HCT116 (cell line): ENCODE results near the gene SMR3A. TPM values are rescaled to one million over a fixed set of nuclear protein-coding genes. Genes with fewer than 3 reads are reported as not detected.

ENCODE experiments used
- ATAC-seq: fragments of 200-7000 bp; cut with Tn5 transposase; 2 replicates; pipeline ENCODE4 v1.9.1; 2020; ENCODE audit warnings: mild to moderate bottlenecking, moderate library complexity
- Bru-seq: library from RNA; stranded (reverse); fragments of 400-500 nt; gene quantifications from one replicate; lab custom pipeline; 2021; lab: Mats Ljungman, UMichigan
- BruChase-seq, 2 experiments: library from RNA; stranded (reverse); fragments of 400-500 nt; gene quantifications; one replicate each; lab custom pipeline; 2021; lab: Mats Ljungman, UMichigan
- BruUV-seq: library from RNA; stranded (reverse); fragments of 400-500 nt; replicated peaks from 2 replicates; lab custom pipeline; 2021; lab: Mats Ljungman, UMichigan
- CTCF ChIA-PET: fragments of 300-600 bp; sonication (Branson Sonifier 250); formaldehyde crosslinking; loops from one replicate; lab custom pipeline; 2021; ENCODE audit warnings: antibody characterized with exemption; lab: Charles Lee
- POLR2A ChIA-PET: fragments of 300-600, 350-600 bp; sonication (Branson Sonifier 250); formaldehyde crosslinking; loops from one replicate; lab custom pipeline; 2021; ENCODE audit warnings: antibody characterized with exemption; lab: Charles Lee
- RAD21 ChIA-PET, 2 experiments: fragments of 300-600 bp; sonication (Branson Sonifier 250); formaldehyde crosslinking; loops; one replicate each; lab custom pipeline; 2023; ENCODE audit warnings: low total read pairs in 2 of 2; ENCODE audit not compliant: uncharacterized antibody in 2 of 2, unreplicated experiment in 2 of 2, low non-redundant PET in 1 of 2; lab: Charles Lee
- DNase-seq: peaks from one replicate; pipeline ENCODE4 v3.0.0-alpha.2; 2010; ENCODE audit warnings: low read depth, low spot score
- H2AFZ ChIP-seq: fragments of 200-600 bp; shearing (Covaris generic), sonication (generic); 2 replicates; pipeline ENCODE4 v1.6.1; 2017; ENCODE audit warnings: low read depth, mixed run types, mixed read lengths, antibody characterized with exemption, low read length; ENCODE audit not compliant: poor library complexity, severe bottlenecking
- H3K27ac ChIP-seq: 2 replicates; pipeline ENCODE4 v1.5.1; 2012; ENCODE audit warnings: low read depth, low read length
- H3K27me3 ChIP-seq: fragments of 200-600 bp; sonication (generic); 2 replicates; pipeline ENCODE4 v1.6.1; 2016; ENCODE audit warnings: mixed run types, low read length, mixed read lengths; ENCODE audit not compliant: insufficient read depth
- H3K36me3 ChIP-seq, 2 experiments: fragments of 200-500 bp in 1 of 2; fragments of 200-600 bp in 1 of 2; sonication (Bioruptor generic) in 1 of 2; sonication (generic) in 1 of 2; 2 replicates each; pipeline versions ENCODE4 v1.5.1 to v1.6.1; 2014 to 2016; ENCODE audit warnings: low read length in 2 of 2, inconsistent platforms in 1 of 2, mixed read lengths in 1 of 2, mixed run types in 1 of 2; ENCODE audit not compliant: insufficient read depth in 2 of 2, control insufficient read depth in 1 of 2
- H3K4me1 ChIP-seq, 2 experiments: fragments of 200-600 bp in 1 of 2; sonication (generic) in 1 of 2; 2 replicates each; pipeline versions ENCODE4 v1.5.1 to v1.6.1; 2012 to 2017; ENCODE audit warnings: low read length in 2 of 2, inconsistent platforms in 1 of 2, mild to moderate bottlenecking in 1 of 2, mixed read lengths in 1 of 2, mixed run types in 1 of 2, moderate library complexity in 1 of 2; ENCODE audit not compliant: insufficient read depth in 2 of 2, control insufficient read depth in 1 of 2
- H3K4me2 ChIP-seq: fragments of 200-600 bp; sonication (generic); 2 replicates; pipeline ENCODE4 v1.6.1; 2017; ENCODE audit warnings: mixed run types, low read length, mixed read lengths
- H3K4me3 ChIP-seq, 2 experiments: fragments of 200-600 bp in 1 of 2; sonication (generic) in 1 of 2; replicated peaks in 1 of 2; 2 replicates each; pipeline ENCODE4 v1.5.1; 2011 to 2016; ENCODE audit warnings: low read length in 2 of 2, control low read depth in 1 of 2, low read depth in 1 of 2, mild to moderate bottlenecking in 1 of 2, mixed read lengths in 1 of 2, mixed run types in 1 of 2
- H3K79me2 ChIP-seq: fragments of 200-600 bp; sonication (generic); 2 replicates; pipeline ENCODE4 v1.6.1; 2017; ENCODE audit warnings: mild to moderate bottlenecking, mixed run types, low read length, moderate library complexity, mixed read lengths; ENCODE audit not compliant: insufficient read depth
- H3K9ac ChIP-seq: fragments of 200-600 bp; sonication (generic); 2 replicates; pipeline ENCODE4 v1.6.1; 2016; ENCODE audit warnings: low read length, mixed read lengths
- H3K9me2 ChIP-seq: fragments of 200-600 bp; sonication (generic), shearing (Covaris generic); 2 replicates; pipeline ENCODE4 v1.6.1; 2017; ENCODE audit warnings: mixed run types, mild to moderate bottlenecking, moderate library complexity; ENCODE audit not compliant: insufficient read depth
- H3K9me3 ChIP-seq, 2 experiments: fragments of 200-500 bp in 1 of 2; fragments of 200-600 bp in 1 of 2; sonication (Bioruptor generic) in 1 of 2; sonication (generic) in 1 of 2; 2 replicates each; pipeline ENCODE4 v1.6.1; 2014 to 2017; ENCODE audit warnings: low read length in 2 of 2, mixed read lengths in 2 of 2, inconsistent platforms in 1 of 2, low read depth in 1 of 2, mild to moderate bottlenecking in 1 of 2, mixed run types in 1 of 2, moderate library complexity in 1 of 2; ENCODE audit not compliant: control insufficient read depth in 1 of 2, insufficient read depth in 1 of 2
- H4K20me1 ChIP-seq: fragments of 200-600 bp; sonication (generic), shearing (Covaris generic); 2 replicates; pipeline ENCODE4 v1.6.1; 2017; ENCODE audit warnings: mixed run types, mild to moderate bottlenecking, moderate library complexity; ENCODE audit not compliant: insufficient read depth
- CBX3 ChIP-seq: IDR thresholded peaks from 2 replicates; pipeline ENCODE4 v1.6.1; 2012; ENCODE audit warnings: low read depth
- CTCF ChIP-seq, 3 experiments: fragments of 200-600 bp in 1 of 3; sonication (generic) in 1 of 3; IDR thresholded peaks in 2 of 3; conservative IDR thresholded peaks in 1 of 3; 2 replicates each; pipeline ENCODE4 v1.5.1; 2012 to 2017; ENCODE audit warnings: low read depth in 2 of 3, low read length in 2 of 3, antibody characterized with exemption in 1 of 3, borderline replicate concordance in 1 of 3, control low read depth in 1 of 3, mild to moderate bottlenecking in 1 of 3, mixed read lengths in 1 of 3, mixed run types in 1 of 3, moderate library complexity in 1 of 3; ENCODE audit not compliant: insufficient read depth in 1 of 3
- EZH2 ChIP-seq: fragments of 200-600 bp; sonication (generic); IDR thresholded peaks from 2 replicates; pipeline ENCODE4 v1.6.1; 2017; ENCODE audit warnings: antibody characterized with exemption, mixed run types
- JUND ChIP-seq: IDR thresholded peaks from 2 replicates; pipeline ENCODE4 v1.6.1; 2012
- MAX ChIP-seq: IDR thresholded peaks from 2 replicates; pipeline ENCODE4 v1.6.1; 2012
- POLR2AphosphoS5 ChIP-seq: IDR thresholded peaks from 2 replicates; pipeline ENCODE4 v1.6.1; 2011; ENCODE audit warnings: mild to moderate bottlenecking, low read depth, low read length, moderate library complexity
- REST ChIP-seq: IDR thresholded peaks from 2 replicates; pipeline ENCODE4 v1.6.1; 2012; ENCODE audit warnings: low read depth
- SP1 ChIP-seq: IDR thresholded peaks from 2 replicates; pipeline ENCODE4 v1.6.1; 2012; ENCODE audit warnings: low read depth
- TCF7L2 ChIP-seq: IDR thresholded peaks from 2 replicates; pipeline ENCODE4 v1.7.0; 2011; ENCODE audit warnings: borderline replicate concordance, inconsistent platforms; ENCODE audit not compliant: insufficient read depth, insufficient read length; ENCODE audit errors: extremely low read depth
- YY1 ChIP-seq: IDR thresholded peaks from 2 replicates; pipeline ENCODE4 v1.6.1; 2011; ENCODE audit warnings: low read length, low read depth, moderate library complexity, mild to moderate bottlenecking; ENCODE audit not compliant: insufficient replicate concordance; ENCODE audit errors: extremely low read depth
- ZFX ChIP-seq: fragments of 450-650 bp; IDR thresholded peaks from 2 replicates; pipeline ENCODE4 v1.6.1; 2017
- intact Hi-C: fragments of 100-400 bp; cut with micrococcal nuclease; formaldehyde crosslinking; loops from 2 replicates; pipeline ENCODE4 v1.10.0; 2022
- long read RNA-seq: library from polyadenylated mRNA; unstranded; transcript quantifications from one replicate; pipeline ENCODE4 v2.0.0, GENCODE V29; 2021; ENCODE audit not compliant: unreplicated experiment
- polyA plus RNA-seq: library from polyadenylated mRNA; unstranded; fragments of >200 nt; gene quantifications from 2 replicates; pipeline ENCODE4 v1.2.1, GENCODE V29; 2012; ENCODE audit warnings: missing spikeins
- total RNA-seq: library from RNA; stranded (reverse); gene quantifications from one replicate; pipeline ENCODE4 v1.2.1, GENCODE V29; 2021; ENCODE audit not compliant: unreplicated experiment

SMR3A gene
- total RNA-seq (not detected), Bru-seq, nascent RNA (not detected), BruChase-seq, experiment 1, labeled RNA remaining after a 6-hour chase (not detected), BruChase-seq, experiment 2, labeled RNA remaining after a 2-hour chase (not detected)
- not detected in 2 replicates for polyA plus RNA-seq
- long read RNA-seq = 0 reads

- Histone ChIP-seq H3K4me2 (no peak within 1 kb of the TSS), H3K9me3 (no peaks in the 10 kb centered on the region), H2AFZ (no peak within 1 kb of the TSS), H3K36me3 (no peaks in the 10 kb centered on the region), H3K79me2 (no peaks in the 10 kb centered on the region), H4K20me1 (no peaks in the 10 kb centered on the region), H3K9me2 (no peaks in the 10 kb centered on the region), H3K27me3 (no peaks in the 10 kb centered on the region), H3K4me1 (no peaks in the 10 kb centered on the region), H3K4me3 (no peak within 1 kb of the TSS), H3K9ac (no peak within 1 kb of the TSS), H3K27ac (no peak within 1 kb of the TSS)
- no peak for TF ChIP-seq TCF7L2
- no peak for TF ChIP-seq CTCF (IDR thresholded peaks at IDR 0.05 in 2 of 3, conservative IDR thresholded peaks at IDR 0.05 in 1 of 3; ENCODE audit: borderline replicate concordance in 1 of 3, insufficient read depth in 1 of 3, low read depth in 2 of 3, low read length in 2 of 3)
- no peak for TF ChIP-seq ZFX
- no peak for TF ChIP-seq JUND
- TF ChIP-seq CBX3 = no peak
- TF ChIP-seq YY1 = no peak
- no peak for TF ChIP-seq SP1
- TF ChIP-seq REST = no peak
- no peak for TF ChIP-seq MAX
- TF ChIP-seq EZH2 = no peak
- no peak for TF ChIP-seq POLR2AphosphoS5
- ATAC-seq = no peak
- POLR2A ChIA-PET = no interaction called here
- RAD21 ChIA-PET = no interaction called here
- DNase-seq = no peak
- no TSS peak for BruUV-seq
- CTCF ChIA-PET = no interaction called here
- intact Hi-C loops = no loop called here
These were observed at the start of gene SMR3A for GRCh38 chr4:70360460-70360859. Gene SMR3A, plus strand, starts transcription at chr4:70360760. Its CDS starts 1,356 bp downstream, at chr4:70362116.
